ENCODE results near the gene ATP8B4.

GRCh38 chr15:50149090-50149489 is 30.1 kb upstream of the ATP8B4 start:
- TF ChIP-seq POLR2A (IDR thresholded peaks at IDR 0.05) (no peak), CTCF (IDR thresholded peaks at IDR 0.05) (no peak)

Measured in right lobe of liver (tissue), 4 donors.